ES-I3 (cell line): ENCODE results near the gene C2CD4C.

Experiments used
- H3K36me3 ChIP-seq: 2 replicates; pipeline ENCODE4 v1.6.1; 2013; ENCODE audit warnings: mild to moderate bottlenecking, low read length, control low read depth, moderate library complexity; ENCODE audit not compliant: insufficient read depth
- H3K4me1 ChIP-seq: 2 replicates; pipeline ENCODE4 v1.6.1; 2013; ENCODE audit warnings: mild to moderate bottlenecking, control low read depth, low read length; ENCODE audit not compliant: insufficient read depth
- H3K9ac ChIP-seq: 2 replicates; pipeline ENCODE4 v1.6.1; 2013; ENCODE audit warnings: low read depth, mild to moderate bottlenecking, low read length, moderate library complexity
- H3K9me3 ChIP-seq: 2 replicates; pipeline ENCODE4 v1.6.1; 2013; ENCODE audit warnings: mild to moderate bottlenecking, low read length, moderate library complexity; ENCODE audit not compliant: control insufficient read depth, insufficient read depth

C2CD4C gene

GRCh38 chr19:379796-380195 lies 29.2 kb downstream of the C2CD4C start:
- Histone ChIP-seq H3K9me3 (no peaks in the 10 kb centered on the region), H3K9ac (no peak overlapping the region), H3K4me1 (peaks cover 6% of the 10 kb centered on the region; the same call in 1 of the 2 replicates), H3K36me3 (no peaks in the 10 kb centered on the region)

GRCh38 chr19:378706-379105 lies 30.2 kb downstream of the C2CD4C start:
- H3K36me3 ChIP-seq = no peaks in the 10 kb centered on the region
- no peaks in the 10 kb centered on the region for H3K4me1 ChIP-seq
- no peak overlapping the region for H3K9ac ChIP-seq
- no peaks in the 10 kb centered on the region for H3K9me3 ChIP-seq

- no peak overlapping the region for H3K9ac ChIP-seq
- H3K36me3 ChIP-seq = no peaks in the 10 kb centered on the region
- H3K4me1 ChIP-seq = no peaks in the 10 kb centered on the region
- H3K9me3 ChIP-seq = no peaks in the 10 kb centered on the region
Measured at GRCh38 chr19:377801-378581, 31.0 kb downstream of the C2CD4C start.

- no peak overlapping the region for H3K9ac ChIP-seq
- no peaks in the 10 kb centered on the region for H3K4me1 ChIP-seq
Measured at GRCh38 chr19:376111-376470, 32.9 kb downstream of the C2CD4C start.

GRCh38 chr19:375395-376110 lies 33.4 kb downstream of the C2CD4C start:
- Histone ChIP-seq H3K9ac (no peak overlapping the region), H3K4me1 (no peaks in the 10 kb centered on the region), H3K36me3 (no peaks in the 10 kb centered on the region), H3K9me3 (no peaks in the 10 kb centered on the region)

More at GRCh38 chr19:376111-376470, 32.9 kb downstream of the C2CD4C start:
- no peaks in the 10 kb centered on the region for H3K36me3 ChIP-seq
- H3K9me3 ChIP-seq = no peaks in the 10 kb centered on the region

GRCh38 chr19:374886-375235 lies 34.1 kb downstream of the C2CD4C start:
- no peak overlapping the region for H3K9ac ChIP-seq
- H3K36me3 ChIP-seq = no peaks in the 10 kb centered on the region
- H3K4me1 ChIP-seq = no peaks in the 10 kb centered on the region
- no peaks in the 10 kb centered on the region for H3K9me3 ChIP-seq

- no peaks in the 10 kb centered on the region for H3K36me3 ChIP-seq
- H3K9me3 ChIP-seq = no peaks in the 10 kb centered on the region
- H3K4me1 ChIP-seq = no peaks in the 10 kb centered on the region
- no peak overlapping the region for H3K9ac ChIP-seq
Measured at GRCh38 chr19:374183-374885, 34.6 kb downstream of the C2CD4C start.

GRCh38 chr19:373391-374182 lies 35.4 kb downstream of the C2CD4C start:
- no peak overlapping the region for H3K9ac ChIP-seq

GRCh38 chr19:372306-372890 lies 36.5 kb downstream of the C2CD4C start:
- Histone ChIP-seq H3K9ac (no peak overlapping the region), H3K9me3 (no peaks in the 10 kb centered on the region), H3K4me1 (no peaks in the 10 kb centered on the region), H3K36me3 (no peaks in the 10 kb centered on the region)

More at GRCh38 chr19:373391-374182, 35.4 kb downstream of the C2CD4C start:
- Histone ChIP-seq H3K36me3 (no peaks in the 10 kb centered on the region), H3K9me3 (no peaks in the 10 kb centered on the region), H3K4me1 (no peaks in the 10 kb centered on the region)

GRCh38 chr19:371501-372168 lies 37.3 kb downstream of the C2CD4C start:
- Histone ChIP-seq H3K9me3 (no peaks in the 10 kb centered on the region), H3K36me3 (no peaks in the 10 kb centered on the region), H3K4me1 (no peaks in the 10 kb centered on the region), H3K9ac (no peak overlapping the region)

GRCh38 chr19:370641-371330 lies 38.2 kb downstream of the C2CD4C start:
- Histone ChIP-seq H3K9ac (no peak overlapping the region), H3K4me1 (no peaks in the 10 kb centered on the region)

GRCh38 chr19:369876-370275 lies 39.1 kb downstream of the C2CD4C start:
- H3K9ac ChIP-seq = no peak overlapping the region
- no peaks in the 10 kb centered on the region for H3K9me3 ChIP-seq
- no peaks in the 10 kb centered on the region for H3K4me1 ChIP-seq
- no peaks in the 10 kb centered on the region for H3K36me3 ChIP-seq

More at GRCh38 chr19:370641-371330, 38.2 kb downstream of the C2CD4C start:
- no peaks in the 10 kb centered on the region for H3K9me3 ChIP-seq
- no peaks in the 10 kb centered on the region for H3K36me3 ChIP-seq

GRCh38 chr19:369256-369655 lies 39.7 kb downstream of the C2CD4C start:
- H3K36me3 ChIP-seq = no peaks in the 10 kb centered on the region
- no peaks in the 10 kb centered on the region for H3K9me3 ChIP-seq
- no peak overlapping the region for H3K9ac ChIP-seq
- no peaks in the 10 kb centered on the region for H3K4me1 ChIP-seq
